Measurements from ENCODE around the gene PSMB4.
A peak's percentile ranks its signal among the peaks of the same experiment; 100 is the strongest.

The PSMB4 gene

GRCh38 chr1:151447696-151448095 is 48.3 kb downstream of the PSMB4 start:
- Histone ChIP-seq H3K4me1 (no peaks in the 10 kb centered on the region), H2AFZ (no peak overlapping the region), H3K79me2 (peaks cover 23% of the 10 kb centered on the region), H3K9me3 (ENCODE audit: control insufficient read depth, low read length) (no peaks in the 10 kb centered on the region), H3K27ac (peak overlapping the region; percentile 42), H3K9ac (no peak overlapping the region), H3K4me3 (ENCODE audit: low read depth, low read length) (no peak overlapping the region), H3K27me3 (ENCODE audit: control insufficient read depth, insufficient read depth, low read length) (no peaks in the 10 kb centered on the region), H3K4me2 (ENCODE audit: low read length) (no peak overlapping the region), H3K36me3 (ENCODE audit: control insufficient read depth, insufficient read depth, low read length) (no peaks in the 10 kb centered on the region)
- no peak for TF ChIP-seq CTCF (IDR thresholded peaks at IDR 0.05)
